ENCODE measurements around the gene SLC35B3.

- TF ChIP-seq POLR2A (IDR thresholded peaks at IDR 0.05) (no peak), CTCF (IDR thresholded peaks at IDR 0.05) (no peak)
Measured at GRCh38 chr6:8476656-8477055, 41.3 kb upstream of the SLC35B3 start.
